HCT116 (cell line): Measurements from ENCODE around the gene ADGRG6. TPM values are rescaled to one million over a fixed set of nuclear protein-coding genes. Genes with fewer than 3 reads are reported as not detected.

Experiments
- ATAC-seq: fragments of 200-7000 bp; cut with Tn5 transposase; 2 replicates; pipeline ENCODE4 v1.9.1; 2020; ENCODE audit warnings: mild to moderate bottlenecking, moderate library complexity
- BruUV-seq: library from RNA; stranded (reverse); fragments of 400-500 nt; replicated peaks from 2 replicates; lab custom pipeline; 2021; lab: Mats Ljungman, UMichigan
- CTCF ChIA-PET: fragments of 300-600 bp; sonication (Branson Sonifier 250); formaldehyde crosslinking; loops from one replicate; lab custom pipeline; 2021; ENCODE audit warnings: antibody characterized with exemption; lab: Charles Lee
- POLR2A ChIA-PET: fragments of 300-600, 350-600 bp; sonication (Branson Sonifier 250); formaldehyde crosslinking; loops from one replicate; lab custom pipeline; 2021; ENCODE audit warnings: antibody characterized with exemption; lab: Charles Lee
- RAD21 ChIA-PET, 2 experiments: fragments of 300-600 bp; sonication (Branson Sonifier 250); formaldehyde crosslinking; loops; one replicate each; lab custom pipeline; 2023; ENCODE audit warnings: low total read pairs in 2 of 2; ENCODE audit not compliant: uncharacterized antibody in 2 of 2, unreplicated experiment in 2 of 2, low non-redundant PET in 1 of 2; lab: Charles Lee
- DNase-seq: peaks from one replicate; pipeline ENCODE4 v3.0.0-alpha.2; 2010; ENCODE audit warnings: low read depth, low spot score
- H2AFZ ChIP-seq: fragments of 200-600 bp; shearing (Covaris generic), sonication (generic); 2 replicates; pipeline ENCODE4 v1.6.1; 2017; ENCODE audit warnings: low read depth, mixed run types, mixed read lengths, antibody characterized with exemption, low read length; ENCODE audit not compliant: poor library complexity, severe bottlenecking
- H3K27ac ChIP-seq: 2 replicates; pipeline ENCODE4 v1.5.1; 2012; ENCODE audit warnings: low read depth, low read length
- H3K27me3 ChIP-seq: fragments of 200-600 bp; sonication (generic); 2 replicates; pipeline ENCODE4 v1.6.1; 2016; ENCODE audit warnings: mixed run types, low read length, mixed read lengths; ENCODE audit not compliant: insufficient read depth
- H3K36me3 ChIP-seq, 2 experiments: fragments of 200-500 bp in 1 of 2; fragments of 200-600 bp in 1 of 2; sonication (Bioruptor generic) in 1 of 2; sonication (generic) in 1 of 2; 2 replicates each; pipeline versions ENCODE4 v1.5.1 to v1.6.1; 2014 to 2016; ENCODE audit warnings: low read length in 2 of 2, inconsistent platforms in 1 of 2, mixed read lengths in 1 of 2, mixed run types in 1 of 2; ENCODE audit not compliant: insufficient read depth in 2 of 2, control insufficient read depth in 1 of 2
- H3K4me1 ChIP-seq, 2 experiments: fragments of 200-600 bp in 1 of 2; sonication (generic) in 1 of 2; 2 replicates each; pipeline versions ENCODE4 v1.5.1 to v1.6.1; 2012 to 2017; ENCODE audit warnings: low read length in 2 of 2, inconsistent platforms in 1 of 2, mild to moderate bottlenecking in 1 of 2, mixed read lengths in 1 of 2, mixed run types in 1 of 2, moderate library complexity in 1 of 2; ENCODE audit not compliant: insufficient read depth in 2 of 2, control insufficient read depth in 1 of 2
- H3K4me2 ChIP-seq: fragments of 200-600 bp; sonication (generic); 2 replicates; pipeline ENCODE4 v1.6.1; 2017; ENCODE audit warnings: mixed run types, low read length, mixed read lengths
- H3K4me3 ChIP-seq, 2 experiments: fragments of 200-600 bp in 1 of 2; sonication (generic) in 1 of 2; replicated peaks in 1 of 2; 2 replicates each; pipeline ENCODE4 v1.5.1; 2011 to 2016; ENCODE audit warnings: low read length in 2 of 2, control low read depth in 1 of 2, low read depth in 1 of 2, mild to moderate bottlenecking in 1 of 2, mixed read lengths in 1 of 2, mixed run types in 1 of 2
- H3K79me2 ChIP-seq: fragments of 200-600 bp; sonication (generic); 2 replicates; pipeline ENCODE4 v1.6.1; 2017; ENCODE audit warnings: mild to moderate bottlenecking, mixed run types, low read length, moderate library complexity, mixed read lengths; ENCODE audit not compliant: insufficient read depth
- H3K9ac ChIP-seq: fragments of 200-600 bp; sonication (generic); 2 replicates; pipeline ENCODE4 v1.6.1; 2016; ENCODE audit warnings: low read length, mixed read lengths
- H3K9me2 ChIP-seq: fragments of 200-600 bp; sonication (generic), shearing (Covaris generic); 2 replicates; pipeline ENCODE4 v1.6.1; 2017; ENCODE audit warnings: mixed run types, mild to moderate bottlenecking, moderate library complexity; ENCODE audit not compliant: insufficient read depth
- H3K9me3 ChIP-seq, 2 experiments: fragments of 200-500 bp in 1 of 2; fragments of 200-600 bp in 1 of 2; sonication (Bioruptor generic) in 1 of 2; sonication (generic) in 1 of 2; 2 replicates each; pipeline ENCODE4 v1.6.1; 2014 to 2017; ENCODE audit warnings: low read length in 2 of 2, mixed read lengths in 2 of 2, inconsistent platforms in 1 of 2, low read depth in 1 of 2, mild to moderate bottlenecking in 1 of 2, mixed run types in 1 of 2, moderate library complexity in 1 of 2; ENCODE audit not compliant: control insufficient read depth in 1 of 2, insufficient read depth in 1 of 2
- H4K20me1 ChIP-seq: fragments of 200-600 bp; sonication (generic), shearing (Covaris generic); 2 replicates; pipeline ENCODE4 v1.6.1; 2017; ENCODE audit warnings: mixed run types, mild to moderate bottlenecking, moderate library complexity; ENCODE audit not compliant: insufficient read depth
- EZH2 ChIP-seq: fragments of 200-600 bp; sonication (generic); IDR thresholded peaks from 2 replicates; pipeline ENCODE4 v1.6.1; 2017; ENCODE audit warnings: antibody characterized with exemption, mixed run types
- EZH2phosphoT487 ChIP-seq: fragments of 200-600 bp; IDR thresholded peaks from 2 replicates; pipeline ENCODE4 v1.6.1; 2018; ENCODE audit warnings: antibody characterized with exemption, borderline replicate concordance
- FOSL1 ChIP-seq: IDR thresholded peaks from 2 replicates; pipeline ENCODE4 v1.6.1; 2012; ENCODE audit warnings: low read depth
- POLR2AphosphoS5 ChIP-seq: IDR thresholded peaks from 2 replicates; pipeline ENCODE4 v1.6.1; 2011; ENCODE audit warnings: mild to moderate bottlenecking, low read depth, low read length, moderate library complexity
- YY1 ChIP-seq: IDR thresholded peaks from 2 replicates; pipeline ENCODE4 v1.6.1; 2011; ENCODE audit warnings: low read length, low read depth, moderate library complexity, mild to moderate bottlenecking; ENCODE audit not compliant: insufficient replicate concordance; ENCODE audit errors: extremely low read depth
- intact Hi-C: fragments of 100-400 bp; cut with micrococcal nuclease; formaldehyde crosslinking; loops from 2 replicates; pipeline ENCODE4 v1.10.0; 2022
- total RNA-seq: library from RNA; stranded (reverse); gene quantifications from one replicate; pipeline ENCODE4 v1.2.1, GENCODE V29; 2021; ENCODE audit not compliant: unreplicated experiment
- TF ChIP-seq, protein P1 (sequence below): IDR thresholded peaks from 2 replicates; pipeline ENCODE4 v1.6.1; 2012; ENCODE audit warnings: low read depth

The ADGRG6 gene
- total RNA-seq, 1 experiment from 2014 or later: 67.9 TPM

DNA sequence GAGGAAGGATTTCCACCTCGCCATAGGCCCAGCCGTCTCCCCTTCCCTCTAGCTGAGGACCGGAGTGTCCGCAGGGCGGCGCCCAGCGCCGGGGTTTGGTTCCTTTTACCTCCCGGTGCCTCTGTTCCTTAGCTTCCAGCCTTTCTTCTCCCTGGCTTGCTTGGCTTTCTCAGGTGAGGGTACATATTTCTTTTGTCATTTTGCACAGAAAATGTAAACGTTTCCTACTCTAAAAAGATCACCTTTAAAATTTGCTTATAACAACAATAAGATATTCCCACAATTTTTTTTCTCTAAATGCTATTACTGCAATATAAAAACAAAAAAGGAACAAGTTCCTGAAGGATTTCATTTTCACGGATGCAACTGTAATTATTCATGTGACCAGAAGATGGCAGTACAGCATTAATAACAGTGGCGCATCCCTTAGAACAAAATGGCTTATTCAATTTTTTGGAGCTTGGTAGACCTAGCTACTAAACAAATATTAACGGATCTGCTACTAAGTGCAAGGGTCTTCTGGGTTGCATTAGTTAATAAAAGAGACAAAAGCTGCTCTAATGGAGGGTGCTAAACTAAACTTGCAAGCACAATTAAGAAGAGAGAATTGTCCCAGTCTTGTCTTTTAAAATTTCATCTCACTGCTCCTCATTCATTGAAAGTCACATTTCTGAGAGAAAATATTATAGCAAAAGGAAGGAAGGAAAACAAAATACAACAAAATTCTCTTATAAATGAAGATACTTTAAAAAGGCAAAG, 172.9 kb downstream of the ADGRG6 start (continued):
- TF ChIP-seq YY1: peak; percentile 28

DNA sequence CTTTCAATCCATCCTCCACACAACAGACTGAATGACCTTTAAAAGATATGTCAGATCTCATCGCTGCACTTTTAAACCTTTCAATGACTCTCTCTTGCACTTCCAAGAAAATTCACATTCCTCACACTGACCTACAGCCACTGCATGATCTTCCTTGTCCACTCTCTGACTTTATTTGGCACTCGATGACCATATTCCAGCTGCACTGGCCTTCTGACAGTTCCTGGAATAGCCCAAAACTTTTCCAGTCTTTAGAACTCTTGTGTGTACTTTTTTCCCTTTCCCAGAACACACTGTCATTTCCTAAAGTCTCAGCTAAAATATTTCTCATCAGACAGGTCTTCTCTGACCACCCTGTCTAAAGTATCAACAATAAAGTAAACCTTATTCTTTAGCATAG, 174.6 kb downstream of the ADGRG6 start:
- H3K36me3 ChIP-seq: no peaks in the 10 kb centered on the region
- DNase-seq (no peak), ATAC-seq (no peak)
- POLR2A ChIA-PET: no interaction called here
- H3K9me2 ChIP-seq: no peaks in the 10 kb centered on the region
- no peak for TF ChIP-seq EZH2phosphoT487
- TF ChIP-seq, protein P1, sequence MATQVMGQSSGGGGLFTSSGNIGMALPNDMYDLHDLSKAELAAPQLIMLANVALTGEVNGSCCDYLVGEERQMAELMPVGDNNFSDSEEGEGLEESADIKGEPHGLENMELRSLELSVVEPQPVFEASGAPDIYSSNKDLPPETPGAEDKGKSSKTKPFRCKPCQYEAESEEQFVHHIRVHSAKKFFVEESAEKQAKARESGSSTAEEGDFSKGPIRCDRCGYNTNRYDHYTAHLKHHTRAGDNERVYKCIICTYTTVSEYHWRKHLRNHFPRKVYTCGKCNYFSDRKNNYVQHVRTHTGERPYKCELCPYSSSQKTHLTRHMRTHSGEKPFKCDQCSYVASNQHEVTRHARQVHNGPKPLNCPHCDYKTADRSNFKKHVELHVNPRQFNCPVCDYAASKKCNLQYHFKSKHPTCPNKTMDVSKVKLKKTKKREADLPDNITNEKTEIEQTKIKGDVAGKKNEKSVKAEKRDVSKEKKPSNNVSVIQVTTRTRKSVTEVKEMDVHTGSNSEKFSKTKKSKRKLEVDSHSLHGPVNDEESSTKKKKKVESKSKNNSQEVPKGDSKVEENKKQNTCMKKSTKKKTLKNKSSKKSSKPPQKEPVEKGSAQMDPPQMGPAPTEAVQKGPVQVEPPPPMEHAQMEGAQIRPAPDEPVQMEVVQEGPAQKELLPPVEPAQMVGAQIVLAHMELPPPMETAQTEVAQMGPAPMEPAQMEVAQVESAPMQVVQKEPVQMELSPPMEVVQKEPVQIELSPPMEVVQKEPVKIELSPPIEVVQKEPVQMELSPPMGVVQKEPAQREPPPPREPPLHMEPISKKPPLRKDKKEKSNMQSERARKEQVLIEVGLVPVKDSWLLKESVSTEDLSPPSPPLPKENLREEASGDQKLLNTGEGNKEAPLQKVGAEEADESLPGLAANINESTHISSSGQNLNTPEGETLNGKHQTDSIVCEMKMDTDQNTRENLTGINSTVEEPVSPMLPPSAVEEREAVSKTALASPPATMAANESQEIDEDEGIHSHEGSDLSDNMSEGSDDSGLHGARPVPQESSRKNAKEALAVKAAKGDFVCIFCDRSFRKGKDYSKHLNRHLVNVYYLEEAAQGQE: no peak
- no peak for TF ChIP-seq EZH2
- TF ChIP-seq FOSL1: no peak
- no peak for TF ChIP-seq POLR2AphosphoS5
- CTCF ChIA-PET: interaction anchor here (2.1 kb wide), 1 partner anchor 210 kb away, joined by 5 read pairs; no protein-coding TSS in a partner anchor
- no TSS peak for BruUV-seq
- intact Hi-C loops: loop anchor here (10.0 kb wide), 2 partner anchors 548 to 798 kb away; no protein-coding TSS in a partner anchor
- H3K27me3 ChIP-seq: no peaks in the 10 kb centered on the region
- H3K4me2 ChIP-seq: no peak overlapping the region
- RAD21 ChIA-PET: no interaction called here
- H3K9ac ChIP-seq: no peak overlapping the region
- no peak overlapping the region for H3K4me3 ChIP-seq
- H4K20me1 ChIP-seq: no peaks in the 10 kb centered on the region
- no peaks in the 10 kb centered on the region for H3K9me3 ChIP-seq
- no peak overlapping the region for H3K27ac ChIP-seq
- no peak overlapping the region for H2AFZ ChIP-seq
- H3K4me1 ChIP-seq: peaks cover 0 to 9% of the 10 kb centered on the region in 2 experiments; a peak in 2 of 4 replicates
- no peaks in the 10 kb centered on the region for H3K79me2 ChIP-seq
